Measurements from ENCODE around the gene CLDN5.

Gene CLDN5

GRCh38 chr22:19522881-19523239 lies 1.4 kb downstream of the CLDN5 start:
- H3K4me3 ChIP-seq (ENCODE audit: low read length): no peak overlapping the region
- no peak for DNase-seq (ENCODE audit: low read depth)
- TF ChIP-seq CTCF (conservative IDR thresholded peaks at IDR 0.05; ENCODE audit: low read depth, low read length): no peak

- no peak overlapping the region for H3K4me3 ChIP-seq (ENCODE audit: low read length)
- DNase-seq (ENCODE audit: low read depth): no peak
- no peak for TF ChIP-seq CTCF (conservative IDR thresholded peaks at IDR 0.05; ENCODE audit: low read depth, low read length)
Measured at GRCh38 chr22:19522190-19522880, 1.9 kb downstream of the CLDN5 start.

- no peak for DNase-seq (ENCODE audit: low read depth)
- H3K4me3 ChIP-seq (ENCODE audit: low read length): no peak overlapping the region
- no peak for TF ChIP-seq CTCF (conservative IDR thresholded peaks at IDR 0.05; ENCODE audit: low read depth, low read length)
Measured at GRCh38 chr22:19520566-19521305, 3.5 kb downstream of the CLDN5 start.

- DNase-seq (ENCODE audit: low read depth): no peak
- no peak for TF ChIP-seq CTCF (conservative IDR thresholded peaks at IDR 0.05; ENCODE audit: low read depth, low read length)
- no peak overlapping the region for H3K4me3 ChIP-seq (ENCODE audit: low read length)
Measured at GRCh38 chr22:19520007-19520406, 4.2 kb downstream of the CLDN5 start.

GRCh38 chr22:19519041-19519926 lies 4.9 kb downstream of the CLDN5 start:
- DNase-seq (ENCODE audit: low read depth): no peak
- no peak overlapping the region for H3K4me3 ChIP-seq (ENCODE audit: low read length)
- no peak for TF ChIP-seq CTCF (conservative IDR thresholded peaks at IDR 0.05; ENCODE audit: low read depth, low read length)

- no peak overlapping the region for H3K4me3 ChIP-seq (ENCODE audit: low read length)
- TF ChIP-seq CTCF (conservative IDR thresholded peaks at IDR 0.05; ENCODE audit: low read depth, low read length): no peak
- no peak for DNase-seq (ENCODE audit: low read depth)
Measured at GRCh38 chr22:19518635-19519034, 5.6 kb downstream of the CLDN5 start.
